Cortex of kidney (tissue), 1 donor: Measurements from ENCODE around the gene SPATA25.
"Not testable (repeated sequence)": the region's sequence is repeated elsewhere in the genome, so short reads cannot be mapped to it uniquely, and the experiment has no call there.

Source experiments
- DNase-seq: peaks from one replicate; lab custom pipeline; 2025; lab: John Stamatoyannopoulos, UW

The SPATA25 gene

DNA sequence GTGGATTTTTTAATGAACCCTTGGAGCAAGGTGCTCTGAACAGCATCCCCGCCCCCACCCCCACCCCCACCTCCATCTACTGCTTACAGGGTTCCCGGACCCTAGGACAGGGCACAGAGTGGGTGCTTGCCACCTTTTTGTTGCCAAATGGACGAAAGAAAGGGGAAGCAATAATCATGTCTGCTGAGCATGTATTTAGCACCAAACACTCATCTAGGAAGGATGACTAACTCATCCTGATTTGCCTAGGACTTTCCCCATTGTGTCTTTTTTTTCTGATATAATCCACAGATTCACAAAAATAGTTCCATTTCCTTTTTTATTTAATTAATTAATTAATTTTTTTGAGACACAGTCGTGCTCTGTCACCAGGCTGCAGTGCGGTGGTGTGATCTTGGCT is 25.7 kb upstream of the SPATA25 start:
- DNase-seq = no peak

- DNase-seq = no peak
Measured at GRCh38 chr20:45912344-45912682, 24.9 kb upstream of the SPATA25 start.

- no peak for DNase-seq
Measured at GRCh38 chr20:45911486-45912343, 24.3 kb upstream of the SPATA25 start, which contains the start of gene PLTP. Gene PLTP (minus strand): TSS chr20:45912155. CDS start chr20:45911452, 703 bp downstream.

DNA sequence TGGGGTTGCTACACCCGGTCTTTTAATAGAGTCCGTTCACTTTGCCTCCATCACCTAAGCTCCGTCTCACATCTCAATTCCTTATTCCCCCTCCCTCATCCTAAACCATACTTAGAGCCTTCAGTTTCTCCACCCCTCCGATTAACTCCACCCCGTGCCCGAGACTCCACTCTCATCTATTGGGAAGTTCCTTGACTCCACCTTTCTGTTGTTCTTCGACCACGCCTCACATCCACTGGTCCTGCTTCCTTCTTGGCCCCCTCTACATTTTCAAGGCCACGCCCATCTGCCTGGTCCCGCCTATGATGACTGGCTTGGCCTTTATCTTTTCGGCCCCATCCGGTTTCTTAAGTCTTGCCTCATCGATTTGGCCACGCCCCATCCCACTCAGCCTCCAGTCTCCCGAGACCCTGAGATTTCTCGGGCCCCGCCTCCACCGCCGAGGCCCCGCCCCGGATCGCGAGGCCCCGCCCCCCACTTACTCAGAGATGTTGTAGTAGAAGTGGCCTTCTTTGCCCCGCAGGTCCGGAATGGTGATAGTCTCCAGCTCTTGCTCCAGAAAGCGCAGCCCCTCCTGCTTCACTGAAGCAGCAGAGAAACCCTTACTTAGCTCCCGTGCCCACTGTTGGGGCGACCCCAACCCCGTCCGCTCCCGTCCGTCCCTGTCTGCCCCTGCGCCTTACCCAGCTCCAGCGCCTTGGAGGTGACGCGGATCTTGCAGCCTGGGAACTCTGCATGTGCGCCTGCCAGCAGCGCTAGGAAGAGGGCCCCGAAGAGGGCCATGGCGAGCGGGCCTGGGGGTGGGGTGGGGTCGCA is 23.5 kb upstream of the SPATA25 start:
- no peak for DNase-seq

DNA sequence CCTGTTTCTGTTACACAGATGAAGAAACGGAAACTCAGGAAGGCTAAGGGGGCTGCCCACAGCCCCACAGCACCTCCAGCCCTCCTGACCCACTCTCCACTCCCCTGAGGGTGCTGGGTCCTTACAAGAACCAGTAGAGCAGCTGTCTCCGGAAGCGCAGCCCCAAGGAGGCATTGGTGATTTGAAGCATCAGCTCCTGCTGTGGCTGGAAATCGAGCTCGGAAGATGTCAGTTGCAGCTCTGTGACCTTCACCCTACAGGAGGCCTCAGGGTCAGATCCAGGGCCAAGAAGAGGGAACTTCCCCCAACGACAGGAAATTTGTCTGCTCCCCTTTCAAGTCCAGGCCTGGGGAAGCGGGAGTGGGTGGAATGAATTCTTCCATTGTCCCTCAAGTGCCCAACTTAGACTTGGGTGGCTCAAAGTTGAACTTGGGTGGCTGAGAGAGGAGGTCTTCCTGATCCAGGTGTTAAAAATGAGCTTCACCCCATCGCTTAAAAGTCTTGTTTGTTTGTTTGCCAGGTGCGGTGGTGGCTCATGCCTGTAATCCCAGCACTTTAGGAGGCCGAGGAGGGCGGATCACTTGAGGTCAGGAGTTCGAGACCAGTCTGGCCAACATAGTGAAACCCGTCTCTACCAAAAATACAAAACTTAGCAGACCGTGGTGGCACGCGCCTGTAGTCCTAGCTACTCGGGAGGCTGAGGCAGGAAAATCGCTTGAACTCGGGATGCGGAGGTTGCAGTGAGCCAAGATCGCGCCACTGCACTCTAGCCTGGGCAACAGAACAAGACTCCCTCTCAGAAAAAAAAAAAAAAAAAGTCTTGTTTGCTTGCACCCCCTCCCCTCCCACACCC is 22.6 kb upstream of the SPATA25 start:
- DNase-seq = no peak

- DNase-seq = no peak
Measured at GRCh38 chr20:45909336-45909808, 21.9 kb upstream of the SPATA25 start.

DNA sequence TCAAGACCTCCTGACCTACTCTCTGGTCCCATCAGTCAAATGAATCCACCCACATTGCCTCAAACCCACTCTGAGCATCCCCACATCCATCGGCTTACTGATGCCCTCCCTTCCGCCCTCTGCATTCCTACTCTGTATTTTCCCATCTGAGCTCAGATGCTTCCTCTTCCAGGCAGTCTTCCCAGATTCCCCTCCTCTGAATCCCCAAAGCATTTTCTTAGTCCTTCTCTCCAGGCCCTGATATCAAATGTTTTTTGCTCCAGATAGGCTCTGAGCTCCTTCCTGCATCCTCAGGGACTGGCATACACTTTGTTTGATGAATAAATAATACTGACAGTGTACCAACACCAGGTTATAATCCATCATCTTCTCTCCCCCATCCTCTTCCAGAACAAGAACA is 20.7 kb upstream of the SPATA25 start:
- DNase-seq = no peak

DNA sequence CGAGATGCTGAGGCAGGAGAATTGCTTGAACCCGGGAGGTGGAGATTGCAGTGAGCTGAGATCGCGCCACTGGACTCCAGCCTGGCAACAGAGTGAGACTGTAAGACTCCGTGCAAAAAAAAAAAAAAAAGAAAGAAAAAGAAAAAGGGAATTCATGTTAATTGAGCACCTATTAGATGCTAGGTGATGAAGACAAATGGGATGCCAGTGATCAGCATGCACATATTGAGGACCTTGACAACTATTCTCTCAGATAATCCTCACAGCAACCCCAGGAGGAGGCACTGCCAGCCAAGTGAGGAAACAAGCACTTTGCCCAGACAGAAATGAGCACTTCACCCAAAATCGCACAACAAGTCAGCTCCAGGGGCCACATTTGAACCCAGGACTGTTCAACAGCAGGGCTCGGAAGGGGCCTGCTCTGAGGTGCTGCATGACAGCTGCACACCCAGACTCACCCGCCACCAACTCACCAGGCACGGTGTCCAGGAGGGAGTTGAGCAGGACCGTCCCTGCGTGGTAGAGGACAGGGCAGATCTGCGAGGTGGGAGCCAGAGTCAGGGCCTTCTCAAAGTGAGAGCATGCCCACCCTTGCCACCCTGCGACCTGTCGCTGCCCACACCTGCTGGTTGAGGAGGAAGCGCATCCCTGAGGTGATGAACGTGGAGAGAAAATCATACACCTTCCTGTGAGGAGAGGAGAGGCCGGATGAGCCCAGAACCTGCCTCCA is 20.0 kb upstream of the SPATA25 start:
- DNase-seq = no peak

- no peak for DNase-seq
Measured at GRCh38 chr20:45905505-45906079, 18.2 kb upstream of the SPATA25 start.

DNA sequence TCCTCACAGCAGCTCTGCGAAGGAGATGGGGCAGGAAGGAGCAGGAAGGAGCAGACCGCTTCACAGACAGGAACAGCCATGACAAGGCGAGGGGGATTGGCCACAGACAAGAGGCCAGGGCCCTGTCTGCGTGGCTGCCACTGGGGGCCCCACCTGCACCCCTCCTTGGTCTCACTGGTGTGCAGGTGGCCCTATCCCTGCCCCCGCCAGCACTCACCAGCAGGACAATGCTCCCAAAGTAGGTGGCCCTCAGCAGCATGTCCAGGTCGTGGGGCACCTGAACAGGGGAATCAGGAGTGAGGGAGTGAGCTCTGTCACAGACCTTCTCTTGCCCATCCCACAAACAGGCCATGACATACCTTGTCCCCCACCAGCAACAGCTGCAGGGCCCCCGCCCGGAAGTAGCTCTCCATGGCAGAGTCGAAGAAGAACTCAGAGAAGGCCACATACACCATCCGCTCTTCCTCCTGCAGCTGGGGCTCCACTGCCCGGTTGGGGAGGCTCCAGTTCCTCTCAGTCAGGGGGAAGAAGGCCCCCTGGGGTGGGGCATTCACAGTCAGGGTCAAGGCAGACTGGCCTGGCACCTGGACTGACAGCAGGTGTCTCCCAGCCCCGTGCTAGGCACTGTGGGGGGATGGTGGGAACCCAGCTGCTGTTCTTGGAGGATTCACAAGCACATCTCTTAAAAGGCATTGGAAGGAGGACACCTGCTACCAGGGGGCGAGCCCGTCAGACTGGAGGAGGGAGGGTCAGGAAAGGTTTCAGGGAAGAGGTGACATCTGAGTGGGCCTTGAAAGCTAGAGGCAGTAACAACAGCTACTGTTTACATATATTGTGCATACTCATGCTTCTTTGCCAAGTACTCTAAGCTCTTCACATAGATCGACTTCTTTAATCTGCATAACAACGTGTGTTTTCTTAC is 17.4 kb upstream of the SPATA25 start:
- DNase-seq = no peak

DNA sequence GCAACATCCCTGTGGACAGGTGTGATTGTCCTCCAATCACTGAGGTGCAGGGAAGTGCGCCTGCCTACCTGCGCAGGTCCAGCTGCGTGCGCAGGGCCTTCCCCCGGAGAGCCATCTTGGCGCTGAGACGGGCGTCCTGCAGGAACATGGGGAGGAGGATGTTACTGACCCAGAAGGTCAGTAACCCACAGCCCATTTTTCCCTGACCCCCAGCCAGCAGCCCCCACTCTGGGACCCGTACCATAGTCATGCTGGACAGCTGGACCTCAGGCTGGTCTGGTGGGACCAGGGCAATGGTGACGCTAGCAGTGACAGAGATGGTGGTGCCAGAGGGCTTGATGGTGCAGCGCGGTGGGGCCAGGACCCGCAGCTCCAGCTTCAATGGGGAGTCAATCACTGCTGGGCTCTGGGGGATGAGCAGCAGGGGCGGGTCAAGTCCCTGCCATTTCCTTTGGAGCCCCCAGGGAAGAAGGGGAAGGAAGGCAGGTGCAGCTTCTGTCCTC is 14.8 kb upstream of the SPATA25 start:
- no peak for DNase-seq

DNA sequence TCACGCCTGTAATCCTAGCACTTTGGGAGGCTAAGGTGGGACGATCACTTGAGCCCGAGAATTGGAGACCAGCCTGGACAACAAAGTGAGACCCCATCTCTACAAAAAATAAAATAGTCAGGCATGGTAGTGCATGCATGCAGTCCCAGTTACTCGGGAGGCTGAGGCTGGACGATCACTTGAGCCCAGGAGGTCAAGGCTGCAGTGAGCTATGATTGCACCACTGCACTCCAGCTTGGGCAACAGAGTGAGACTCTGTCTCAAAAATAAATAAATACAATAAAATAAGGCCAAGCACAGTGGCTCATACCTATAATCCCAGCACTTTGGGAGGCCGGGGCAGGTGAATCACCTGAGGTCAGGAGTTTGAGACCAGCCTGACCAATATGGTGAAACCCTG is 13.9 kb upstream of the SPATA25 start:
- DNase-seq = not testable (repeated sequence)

DNA sequence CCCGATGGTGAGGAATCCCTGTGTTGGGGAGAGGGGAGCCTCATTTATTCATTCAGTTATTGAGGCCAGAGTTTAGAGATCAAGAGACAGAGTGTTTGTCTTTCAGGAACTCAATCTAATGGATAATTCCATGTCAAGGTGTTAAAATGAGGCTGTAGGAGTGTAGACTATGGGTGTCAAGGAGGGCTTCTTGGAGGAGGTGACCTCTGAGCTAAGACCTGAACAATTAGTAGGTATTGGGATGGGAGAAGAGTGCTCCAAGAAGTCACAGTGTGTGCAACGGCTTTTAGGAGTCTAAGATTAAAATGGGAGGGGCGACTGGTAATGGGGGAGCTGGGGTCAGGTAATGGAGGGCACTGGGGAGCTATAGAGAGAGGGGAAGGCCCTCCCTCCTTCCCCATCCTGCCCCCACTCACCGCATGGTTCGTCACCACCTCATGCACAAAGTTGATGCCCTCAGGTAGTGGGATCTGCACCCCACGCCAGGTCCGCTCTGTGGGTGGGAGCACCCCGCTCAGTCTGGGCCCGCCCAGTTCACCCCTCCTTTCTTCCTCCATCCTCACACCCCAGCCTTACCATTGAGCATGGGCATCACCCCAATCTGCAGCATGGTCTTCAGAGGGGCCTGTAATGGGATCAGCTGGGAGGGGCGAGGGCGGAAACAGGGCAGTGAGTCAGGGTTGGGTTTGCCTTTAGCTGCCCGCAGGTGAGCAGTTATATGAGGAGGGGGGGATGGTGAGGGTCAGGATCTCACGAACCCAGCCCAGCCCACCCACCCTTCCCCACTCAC is 11.8 kb upstream of the SPATA25 start:
- no peak for DNase-seq

DNA sequence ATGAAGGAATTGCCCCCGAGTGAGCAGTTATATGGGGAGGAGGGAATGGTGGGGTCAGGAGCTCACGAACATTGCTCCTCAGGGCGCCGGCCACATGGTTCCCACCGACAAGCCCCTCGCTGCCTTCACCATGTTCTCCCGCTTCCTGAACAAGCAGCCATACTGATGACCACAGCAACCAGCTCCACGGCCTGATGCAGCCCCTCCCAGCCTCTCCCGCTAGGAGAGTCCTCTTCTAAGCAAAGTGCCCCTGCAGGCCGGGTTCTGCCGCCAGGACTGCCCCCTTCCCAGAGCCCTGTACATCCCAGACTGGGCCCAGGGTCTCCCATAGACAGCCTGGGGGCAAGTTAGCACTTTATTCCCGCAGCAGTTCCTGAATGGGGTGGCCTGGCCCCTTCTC is 10.9 kb upstream of the SPATA25 start:
- no peak for DNase-seq

DNA sequence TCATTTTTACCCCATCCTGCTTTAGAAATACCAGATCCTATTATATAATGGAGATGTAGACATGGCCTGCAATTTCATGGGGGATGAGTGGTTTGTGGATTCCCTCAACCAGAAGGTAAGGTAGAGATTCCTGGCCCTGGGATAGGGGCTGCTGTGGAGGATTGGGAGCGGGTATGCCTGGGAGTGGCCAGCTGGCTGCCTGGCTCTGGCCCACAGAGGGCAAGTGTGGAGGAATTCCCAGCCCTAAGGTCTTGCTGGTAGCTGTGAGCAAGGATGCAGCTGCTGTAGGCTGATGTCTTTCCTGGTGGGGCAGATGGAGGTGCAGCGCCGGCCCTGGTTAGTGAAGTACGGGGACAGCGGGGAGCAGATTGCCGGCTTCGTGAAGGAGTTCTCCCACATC is 10.3 kb upstream of the SPATA25 start:
- no peak for DNase-seq

DNA sequence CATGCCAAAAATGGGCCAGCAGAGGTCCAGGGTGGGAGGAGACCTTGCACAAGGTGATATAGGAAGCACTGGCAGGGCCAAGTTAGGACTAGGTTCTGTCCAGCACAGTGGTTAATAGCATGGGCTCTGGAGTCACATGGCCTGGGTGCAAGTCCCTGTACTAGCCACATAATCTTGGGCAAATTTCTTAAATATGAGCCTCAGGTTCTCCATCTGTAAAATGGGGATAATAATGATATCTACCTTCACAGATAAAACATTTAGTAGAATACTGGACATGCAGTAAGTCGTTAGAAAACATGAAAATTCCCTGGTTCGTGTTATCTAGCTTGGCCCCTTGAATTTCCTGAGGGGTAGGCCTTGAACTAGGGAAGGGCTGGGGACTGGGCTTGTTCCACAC is 9.9 kb upstream of the SPATA25 start:
- no peak for DNase-seq

- DNase-seq = no peak
Measured at GRCh38 chr20:45896641-45897161, 9.3 kb upstream of the SPATA25 start.

- no peak for DNase-seq
Measured at GRCh38 chr20:45894797-45895196, 7.4 kb upstream of the SPATA25 start.

DNA sequence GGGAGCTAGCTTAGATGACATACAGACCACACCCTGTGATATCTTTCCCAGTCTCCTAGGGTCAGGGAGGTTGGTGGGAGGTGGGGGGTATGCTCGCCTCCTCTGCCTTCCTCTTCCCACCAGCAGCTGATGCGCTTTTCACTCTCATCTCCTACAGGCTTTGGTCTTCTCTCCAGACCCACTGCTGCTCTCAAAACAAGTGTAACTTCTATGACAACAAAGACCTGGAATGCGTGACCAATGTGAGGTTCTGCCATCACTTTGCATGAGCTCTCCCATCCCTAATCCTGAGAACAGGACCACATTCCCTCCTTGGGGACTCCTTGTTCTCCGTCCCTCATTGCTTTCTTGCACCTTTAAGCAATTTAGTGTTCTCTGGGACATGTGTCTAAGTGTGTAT is 6.4 kb upstream of the SPATA25 start:
- DNase-seq = no peak
